Upper lobe of right lung (tissue), 1 donor: Measurements from ENCODE around the gene ZDHHC11. TPM values are rescaled to one million over a fixed set of nuclear protein-coding genes. Genes with fewer than 3 reads are reported as not detected.
"Not testable (repeated sequence)": the region's sequence is repeated elsewhere in the genome, so short reads cannot be mapped to it uniquely, and the experiment has no call there.

Source experiments
- ATAC-seq: fragments of 200-7000 bp; cut with Tn5 transposase; one replicate; pipeline ENCODE4 v1.9.1; 2020; ENCODE audit warnings: mild to moderate bottlenecking, moderate library complexity
- DNase-seq: peaks from one replicate; pipeline ENCODE4 v3.0.0-alpha.2; 2020
- H3K27ac ChIP-seq: fragments of 200-600 bp; one replicate; pipeline ENCODE4 v1.8.0; 2022
- H3K27me3 ChIP-seq: fragments of 200-600 bp; one replicate; pipeline ENCODE4 v1.8.0; 2022; ENCODE audit warnings: mild to moderate bottlenecking
- H3K36me3 ChIP-seq: fragments of 200-600 bp; one replicate; pipeline ENCODE4 v1.8.0; 2022
- H3K4me1 ChIP-seq: fragments of 200-600 bp; one replicate; pipeline ENCODE4 v1.8.0; 2022
- H3K4me3 ChIP-seq: fragments of 200-600 bp; one replicate; pipeline ENCODE4 v1.8.0; 2022; ENCODE audit warnings: mild to moderate bottlenecking
- H3K9me3 ChIP-seq: fragments of 200-600 bp; one replicate; pipeline ENCODE4 v1.8.0; 2022
- intact Hi-C: fragments of 100-400 bp; cut with DNase I; formaldehyde crosslinking; loops from one replicate; pipeline ENCODE4 v1.11.0; 2022
- total RNA-seq: library from RNA; stranded (reverse); fragmentation: NEBNext Ultra II Directional; extraction: Animal tissue kit (Norgen Biotek cat#: 25700); gene quantifications from one replicate; pipeline ENCODE4 v1.2.1, GENCODE V29; 2021
- TF ChIP-seq, protein P1 (sequence below): fragments of 200-600 bp; IDR thresholded peaks from one replicate; pipeline ENCODE4 v1.8.0; 2022; ENCODE audit warnings: antibody characterized with exemption
- donor health status: DM: no; HTN: yes; CAD: no; lungs with severe emphysema.

The ZDHHC11 gene
- total RNA-seq, 1 donor from 2014 or later = 12.6 TPM

GRCh38 chr5:821504-821903, 29.3 kb downstream of the ZDHHC11 start:
- H3K27me3 ChIP-seq = no peaks in the 10 kb centered on the region
- no peaks in the 10 kb centered on the region for H3K4me1 ChIP-seq
- H3K36me3 ChIP-seq = no peaks in the 10 kb centered on the region
- no peak for ATAC-seq
- no peak for DNase-seq
- H3K27ac ChIP-seq = no peak overlapping the region
- no peak overlapping the region for H3K4me3 ChIP-seq
- TF ChIP-seq, protein P1, sequence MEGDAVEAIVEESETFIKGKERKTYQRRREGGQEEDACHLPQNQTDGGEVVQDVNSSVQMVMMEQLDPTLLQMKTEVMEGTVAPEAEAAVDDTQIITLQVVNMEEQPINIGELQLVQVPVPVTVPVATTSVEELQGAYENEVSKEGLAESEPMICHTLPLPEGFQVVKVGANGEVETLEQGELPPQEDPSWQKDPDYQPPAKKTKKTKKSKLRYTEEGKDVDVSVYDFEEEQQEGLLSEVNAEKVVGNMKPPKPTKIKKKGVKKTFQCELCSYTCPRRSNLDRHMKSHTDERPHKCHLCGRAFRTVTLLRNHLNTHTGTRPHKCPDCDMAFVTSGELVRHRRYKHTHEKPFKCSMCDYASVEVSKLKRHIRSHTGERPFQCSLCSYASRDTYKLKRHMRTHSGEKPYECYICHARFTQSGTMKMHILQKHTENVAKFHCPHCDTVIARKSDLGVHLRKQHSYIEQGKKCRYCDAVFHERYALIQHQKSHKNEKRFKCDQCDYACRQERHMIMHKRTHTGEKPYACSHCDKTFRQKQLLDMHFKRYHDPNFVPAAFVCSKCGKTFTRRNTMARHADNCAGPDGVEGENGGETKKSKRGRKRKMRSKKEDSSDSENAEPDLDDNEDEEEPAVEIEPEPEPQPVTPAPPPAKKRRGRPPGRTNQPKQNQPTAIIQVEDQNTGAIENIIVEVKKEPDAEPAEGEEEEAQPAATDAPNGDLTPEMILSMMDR = no peak
- intact Hi-C loops = no loop called here
- H3K9me3 ChIP-seq = no peaks in the 10 kb centered on the region

- no peaks in the 10 kb centered on the region for H3K4me1 ChIP-seq
- DNase-seq = no peak
- H3K4me3 ChIP-seq = no peak overlapping the region
- H3K27ac ChIP-seq = no peak overlapping the region
- H3K9me3 ChIP-seq = no peaks in the 10 kb centered on the region
- no peaks in the 10 kb centered on the region for H3K36me3 ChIP-seq
- intact Hi-C loops = no loop called here
- TF ChIP-seq, protein P1 = no peak
- no peak for ATAC-seq
- no peaks in the 10 kb centered on the region for H3K27me3 ChIP-seq
Measured at GRCh38 chr5:820245-820644, 30.5 kb downstream of the ZDHHC11 start.

GRCh38 chr5:819078-819477, 31.7 kb downstream of the ZDHHC11 start:
- TF ChIP-seq, protein P1 = no peak
- H3K27ac ChIP-seq = no peak overlapping the region
- intact Hi-C loops = no loop called here
- H3K9me3 ChIP-seq = no peaks in the 10 kb centered on the region
- H3K4me1 ChIP-seq = no peaks in the 10 kb centered on the region
- DNase-seq (no peak), ATAC-seq (peak; percentile 19)
- no peaks in the 10 kb centered on the region for H3K36me3 ChIP-seq
- H3K4me3 ChIP-seq = no peak overlapping the region
- H3K27me3 ChIP-seq = no peaks in the 10 kb centered on the region

DNA sequence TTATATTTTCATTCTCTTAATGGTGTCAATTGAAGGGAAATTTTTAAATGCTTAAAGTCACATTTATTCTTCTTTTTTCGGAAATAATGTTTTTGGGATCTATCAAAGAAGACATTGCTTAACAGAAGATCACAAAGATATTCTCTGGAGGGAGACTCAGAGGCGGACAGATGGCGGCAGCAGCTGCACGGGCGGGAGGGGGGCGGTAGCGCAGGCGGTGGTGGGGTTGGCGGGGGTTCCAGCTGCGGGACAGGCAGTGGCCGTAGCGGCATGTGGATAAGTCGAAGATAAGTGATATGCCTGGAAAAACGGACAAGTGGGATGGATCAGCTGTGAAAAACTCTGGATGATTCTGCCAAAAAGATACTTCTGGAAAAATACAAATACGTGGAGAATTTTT, 34.6 kb downstream of the ZDHHC11 start:
- TF ChIP-seq, protein P1 = no peak

DNA sequence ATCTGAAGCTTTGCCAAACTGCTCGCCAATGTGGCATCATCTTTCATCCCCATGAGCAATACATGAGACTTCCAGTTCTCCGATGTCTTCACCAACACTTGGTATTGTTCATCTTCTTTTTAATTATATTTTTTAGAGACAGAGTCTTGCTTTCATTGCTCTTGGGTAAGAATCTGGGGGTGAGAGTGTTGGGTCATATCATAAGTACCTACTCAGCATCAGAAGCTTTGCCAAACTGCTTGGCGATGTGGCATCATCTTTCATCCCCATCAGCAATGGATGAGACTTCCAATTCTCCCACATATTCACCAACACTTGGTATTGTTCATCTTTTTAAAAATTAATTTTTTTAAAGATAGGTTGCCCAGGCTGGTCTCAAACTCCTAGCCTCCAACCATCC, 35.3 kb downstream of the ZDHHC11 start:
- DNase-seq (no peak), ATAC-seq (no peak)
- Histone ChIP-seq H3K4me3 (no peak overlapping the region), H3K36me3 (no peaks in the 10 kb centered on the region), H3K27ac (no peak overlapping the region), H3K9me3 (no peaks in the 10 kb centered on the region), H3K27me3 (no peaks in the 10 kb centered on the region), H3K4me1 (no peaks in the 10 kb centered on the region)
- TF ChIP-seq, protein P1 = no peak
- intact Hi-C loops = no loop called here

More for the DNA sequence above, 34.6 kb downstream of the ZDHHC11 start:
- ATAC-seq (no peak), DNase-seq (no peak)
- Histone ChIP-seq H3K36me3 (no peaks in the 10 kb centered on the region), H3K27me3 (no peaks in the 10 kb centered on the region), H3K4me1 (no peaks in the 10 kb centered on the region), H3K9me3 (no peaks in the 10 kb centered on the region), H3K4me3 (no peak overlapping the region), H3K27ac (no peak overlapping the region)
- intact Hi-C loops = no loop called here

GRCh38 chr5:813575-813974, 37.2 kb downstream of the ZDHHC11 start:
- H3K36me3 ChIP-seq, H3K4me3 ChIP-seq, H3K27me3 ChIP-seq, intact Hi-C loops, DNase-seq, H3K27ac ChIP-seq, H3K9me3 ChIP-seq, H3K4me1 ChIP-seq: not testable (repeated sequence)
- peak; percentile 42 for ATAC-seq

DNA sequence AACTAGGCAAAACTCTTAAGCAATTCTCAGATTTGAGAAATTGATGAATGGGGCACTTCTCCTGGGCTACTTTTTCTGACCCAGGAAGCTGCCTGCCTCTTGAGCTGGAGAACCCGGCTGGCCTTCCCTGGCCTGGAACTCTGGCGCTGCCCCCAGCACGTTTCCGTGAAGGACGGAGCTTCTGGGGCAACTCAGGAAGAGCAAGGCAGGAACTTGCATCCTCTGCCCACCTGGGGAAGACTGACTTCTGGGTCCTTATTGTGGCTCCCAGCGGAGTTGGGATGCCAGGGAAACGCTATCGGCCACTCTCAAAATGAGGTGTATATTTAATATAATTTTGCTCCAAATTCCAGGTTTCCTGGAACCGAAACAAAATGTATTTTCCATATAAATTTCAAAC, 39.4 kb downstream of the ZDHHC11 start:
- intact Hi-C loops, H3K27me3 ChIP-seq, H3K9me3 ChIP-seq, H3K4me3 ChIP-seq, H3K27ac ChIP-seq, DNase-seq, H3K4me1 ChIP-seq, H3K36me3 ChIP-seq: not testable (repeated sequence)
- ATAC-seq = peak; percentile 65

GRCh38 chr5:807719-808514, 42.9 kb downstream of the ZDHHC11 start:
- H3K4me1 ChIP-seq, H3K27me3 ChIP-seq, H3K36me3 ChIP-seq, DNase-seq, H3K4me3 ChIP-seq, intact Hi-C loops, H3K27ac ChIP-seq, H3K9me3 ChIP-seq: not testable (repeated sequence)
- ATAC-seq = peak; percentile 25
